Activated T-helper 1 cell treated with anti-CD3 and anti-CD28 coated beads, Interleukin-2, amount 50 U/mL, for 16 hours (primary cell): Measurements from ENCODE around the gene LRIG2.
"Not testable (repeated sequence)": the region's sequence is repeated elsewhere in the genome, so short reads cannot be mapped to it uniquely, and the experiment has no call there.

Experiments
- DNase-seq, 2 donors: peaks; one replicate each; pipeline ENCODE4 v3.0.0-alpha.2; 2020; ENCODE audit warnings: low read depth in 1 of 2, low spot score in 1 of 2

Gene LRIG2

DNA sequence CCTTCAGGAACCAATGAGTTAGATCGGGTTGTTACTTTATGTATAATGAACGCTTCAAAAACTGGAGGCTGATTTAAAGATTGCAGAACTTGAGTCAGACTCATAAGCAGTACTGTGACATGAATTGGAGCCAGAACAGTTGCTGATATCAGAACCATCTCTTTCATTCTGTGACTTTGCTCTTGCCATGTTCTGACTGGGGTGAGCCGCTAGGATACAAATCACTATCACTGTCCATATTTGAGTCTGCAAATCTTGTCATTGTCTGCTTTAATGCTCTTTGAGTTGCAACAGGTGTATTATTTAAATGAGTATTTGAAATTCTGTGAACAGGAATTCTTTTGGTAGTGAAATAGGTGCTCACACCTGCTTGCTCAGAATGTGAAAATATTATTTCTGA lies 52.5 kb downstream of the LRIG2 start:
- no peak for DNase-seq

DNA sequence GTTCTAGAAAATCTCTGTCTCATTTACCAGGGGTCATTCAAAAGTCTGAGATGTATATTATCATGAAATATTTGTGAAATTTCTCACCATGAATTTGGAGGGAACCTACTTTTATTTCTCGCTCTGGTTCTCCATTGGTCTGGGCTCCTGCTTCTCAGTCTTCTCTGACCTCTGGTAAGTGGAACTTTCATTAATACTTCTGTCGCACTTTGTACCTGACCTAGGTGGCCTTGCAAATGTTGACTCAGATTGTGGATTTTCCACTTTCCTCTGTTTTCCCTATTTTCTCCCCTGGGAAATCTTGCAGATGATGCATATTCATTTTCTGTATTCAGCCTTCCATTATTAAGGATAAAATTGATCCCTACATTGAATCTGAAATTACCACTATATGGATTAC lies 53.2 kb downstream of the LRIG2 start:
- no peak for DNase-seq

DNA sequence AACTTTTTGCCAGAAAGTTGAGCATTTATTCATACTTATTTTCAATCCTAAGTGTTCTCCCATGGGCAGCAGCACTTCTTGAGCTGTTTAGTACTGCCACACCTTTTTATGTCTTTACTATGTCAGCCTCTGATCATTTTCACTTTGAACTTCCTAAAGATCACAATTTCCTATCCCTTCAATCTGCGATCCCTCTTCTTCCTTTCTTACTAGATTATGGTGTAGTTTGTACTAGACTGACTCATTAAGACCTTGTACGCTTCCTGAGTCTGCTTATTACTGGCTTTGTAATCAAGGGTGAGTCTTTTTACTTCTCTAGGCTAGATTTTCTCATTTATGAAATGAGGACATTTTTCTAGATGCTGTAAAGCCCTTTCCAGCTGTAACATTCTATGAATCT lies 55.1 kb downstream of the LRIG2 start:
- no peak for DNase-seq

DNA sequence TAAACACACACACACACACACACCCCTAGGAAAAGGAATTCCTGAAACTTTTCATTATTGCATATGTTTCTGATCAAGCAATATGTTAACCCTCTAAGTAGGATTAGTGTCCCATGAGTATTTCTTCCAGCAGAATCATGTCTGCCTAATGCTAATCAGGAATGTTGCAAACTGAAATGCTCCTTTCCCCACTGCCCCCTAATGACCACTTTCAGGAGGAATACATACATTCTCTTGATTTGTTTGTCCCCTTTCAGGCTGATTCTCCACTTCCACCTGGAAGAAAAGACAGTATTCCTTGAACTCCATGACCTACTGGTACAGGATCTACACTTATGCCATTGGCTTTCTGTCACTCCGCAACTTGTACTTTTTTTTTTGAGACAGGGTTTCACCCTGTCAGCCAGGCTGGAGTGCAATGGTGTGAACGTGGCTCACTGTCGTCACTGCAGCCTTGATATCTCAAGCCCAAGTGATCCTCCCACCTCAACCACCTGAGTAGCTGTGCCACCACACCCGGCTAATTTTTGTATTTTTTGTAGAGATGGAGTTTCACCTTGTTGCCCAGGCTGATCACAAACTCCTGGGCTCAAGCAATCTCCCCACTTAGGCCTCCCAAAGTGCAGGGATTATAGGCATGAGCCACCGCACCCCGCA lies 56.7 kb downstream of the LRIG2 start:
- DNase-seq = no peak

DNA sequence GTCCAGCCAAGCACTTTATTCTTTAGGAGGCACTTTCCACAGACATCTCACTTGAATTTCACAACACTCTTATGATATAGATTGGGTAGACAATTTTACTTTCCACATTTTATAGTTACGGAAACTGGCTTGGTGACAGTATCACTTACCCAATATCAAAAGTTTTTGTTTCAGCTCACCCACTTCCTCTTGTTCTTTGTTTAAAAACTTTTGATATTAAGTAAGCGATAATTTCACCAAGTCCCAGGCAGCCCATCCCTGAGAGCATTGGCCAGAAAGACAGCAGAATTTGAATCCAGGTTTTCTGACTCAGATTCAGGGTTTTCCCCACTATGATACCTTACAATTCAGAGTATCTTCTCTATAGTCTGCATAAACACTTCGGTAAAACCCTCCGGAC lies 60.0 kb downstream of the LRIG2 start:
- no peak for DNase-seq

DNA sequence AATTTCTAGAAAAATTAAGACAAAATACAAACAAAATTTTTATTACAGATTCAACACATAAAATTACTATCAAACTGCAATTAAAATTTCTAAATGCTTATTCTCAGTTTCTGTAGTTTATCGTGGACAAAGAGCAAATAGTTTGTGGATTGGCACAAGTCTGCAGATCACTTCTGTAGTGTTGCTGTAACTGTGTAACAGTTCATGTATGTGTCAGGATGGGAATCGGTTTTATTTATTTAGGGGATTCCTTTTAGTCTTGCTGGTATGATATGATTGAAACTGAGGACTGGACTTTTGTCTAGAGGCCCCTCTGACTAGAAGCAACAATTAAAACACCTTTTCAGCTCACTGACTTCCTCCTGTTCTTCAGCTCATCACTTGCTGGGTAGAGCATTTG lies 60.8 kb downstream of the LRIG2 start:
- DNase-seq = no peak

DNA sequence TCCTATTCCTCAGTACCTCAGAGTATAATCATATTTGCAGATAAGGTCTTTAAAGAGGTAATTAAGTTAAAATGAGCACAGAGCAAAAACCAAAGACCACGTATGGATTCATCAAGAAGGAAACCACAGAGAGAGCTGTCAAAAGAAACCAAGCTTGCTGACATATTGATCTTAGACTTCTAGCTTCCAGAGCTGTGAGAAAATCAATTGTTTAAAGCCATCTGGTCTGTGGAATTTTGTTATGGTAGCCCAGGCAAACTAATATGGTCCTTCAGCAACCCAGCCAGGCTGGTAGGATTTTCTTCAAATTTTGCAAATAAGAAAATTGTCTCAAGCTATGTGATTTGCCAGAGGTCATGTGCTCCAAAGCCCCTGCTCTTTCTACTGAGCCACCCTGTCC lies 62.5 kb downstream of the LRIG2 start:
- no peak for DNase-seq

DNA sequence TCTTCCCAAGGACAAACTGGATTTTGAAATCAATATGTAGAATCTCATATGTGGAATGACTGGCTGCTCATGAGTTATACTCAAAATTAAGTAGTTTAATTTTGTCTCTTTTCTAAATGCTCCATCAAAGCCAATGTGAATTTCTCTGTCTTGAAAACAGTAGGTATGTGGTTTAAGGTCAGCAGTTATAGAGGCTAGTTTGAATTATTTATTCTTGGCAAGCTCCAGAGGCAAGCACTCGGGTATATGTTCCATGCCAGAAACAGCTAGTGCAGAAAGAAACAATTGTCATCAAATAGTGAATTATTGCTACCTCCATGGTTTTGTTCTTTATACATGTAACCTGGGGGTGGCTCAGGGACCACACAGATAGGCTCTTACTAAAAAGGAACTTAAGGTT lies 63.5 kb downstream of the LRIG2 start:
- no peak for DNase-seq

DNA sequence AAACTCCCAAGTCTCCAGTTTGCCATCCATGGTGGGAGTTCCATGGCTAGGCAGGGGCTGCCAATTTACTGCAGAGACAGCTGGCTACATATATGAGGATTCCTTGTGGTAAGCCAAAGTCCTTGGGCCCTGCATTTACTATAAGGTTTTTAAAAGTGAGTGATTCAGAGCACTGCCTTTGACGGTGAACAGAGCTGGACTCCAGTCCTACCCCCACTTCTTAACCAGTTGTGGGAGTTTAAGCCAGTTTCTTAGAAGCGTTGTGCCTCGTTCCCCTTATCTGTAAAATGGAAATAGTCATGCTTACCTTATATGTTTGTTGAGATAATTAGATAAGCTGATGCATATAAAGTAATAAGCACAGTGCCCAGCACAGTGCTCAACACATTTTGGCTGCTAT lies 64.6 kb downstream of the LRIG2 start:
- no peak for DNase-seq

DNA sequence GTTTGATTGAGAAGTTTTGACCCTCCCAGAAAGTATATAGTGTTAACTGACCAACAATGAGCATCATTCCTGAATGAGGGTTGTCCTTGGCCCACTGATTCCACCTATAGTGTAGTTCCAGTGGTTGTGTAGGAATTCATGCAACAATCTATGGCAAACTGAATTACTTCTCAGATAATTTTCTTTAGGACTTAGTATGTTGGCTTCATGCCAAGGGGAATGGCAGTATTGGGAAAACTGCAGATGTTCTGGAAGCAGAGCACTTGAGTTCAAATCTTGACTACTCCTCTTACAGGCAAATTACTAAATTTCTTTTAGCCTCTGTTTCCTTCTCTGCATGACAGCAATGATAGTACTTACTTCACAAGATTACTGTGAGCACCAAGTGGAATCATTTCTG lies 65.8 kb downstream of the LRIG2 start:
- no peak for DNase-seq

DNA sequence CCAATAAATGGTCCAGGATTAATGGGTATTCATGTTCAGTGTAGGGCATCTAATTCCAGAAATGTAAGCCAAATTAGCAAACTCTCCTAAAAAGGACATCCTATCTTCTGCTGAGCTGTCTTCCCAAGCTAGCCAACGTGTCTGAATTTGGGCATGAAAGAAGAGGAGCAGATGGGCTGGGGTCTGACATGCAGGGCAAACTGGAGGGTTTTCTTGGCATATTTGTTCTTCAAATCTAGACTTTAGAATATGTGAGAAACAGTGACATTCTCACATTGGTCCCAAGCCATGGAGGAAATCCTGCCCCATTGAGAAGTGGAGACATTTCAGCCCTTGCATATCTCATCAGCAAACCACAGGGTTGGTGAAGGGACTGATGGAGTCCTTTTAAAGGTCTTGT lies 67.2 kb downstream of the LRIG2 start:
- DNase-seq = no peak

DNA sequence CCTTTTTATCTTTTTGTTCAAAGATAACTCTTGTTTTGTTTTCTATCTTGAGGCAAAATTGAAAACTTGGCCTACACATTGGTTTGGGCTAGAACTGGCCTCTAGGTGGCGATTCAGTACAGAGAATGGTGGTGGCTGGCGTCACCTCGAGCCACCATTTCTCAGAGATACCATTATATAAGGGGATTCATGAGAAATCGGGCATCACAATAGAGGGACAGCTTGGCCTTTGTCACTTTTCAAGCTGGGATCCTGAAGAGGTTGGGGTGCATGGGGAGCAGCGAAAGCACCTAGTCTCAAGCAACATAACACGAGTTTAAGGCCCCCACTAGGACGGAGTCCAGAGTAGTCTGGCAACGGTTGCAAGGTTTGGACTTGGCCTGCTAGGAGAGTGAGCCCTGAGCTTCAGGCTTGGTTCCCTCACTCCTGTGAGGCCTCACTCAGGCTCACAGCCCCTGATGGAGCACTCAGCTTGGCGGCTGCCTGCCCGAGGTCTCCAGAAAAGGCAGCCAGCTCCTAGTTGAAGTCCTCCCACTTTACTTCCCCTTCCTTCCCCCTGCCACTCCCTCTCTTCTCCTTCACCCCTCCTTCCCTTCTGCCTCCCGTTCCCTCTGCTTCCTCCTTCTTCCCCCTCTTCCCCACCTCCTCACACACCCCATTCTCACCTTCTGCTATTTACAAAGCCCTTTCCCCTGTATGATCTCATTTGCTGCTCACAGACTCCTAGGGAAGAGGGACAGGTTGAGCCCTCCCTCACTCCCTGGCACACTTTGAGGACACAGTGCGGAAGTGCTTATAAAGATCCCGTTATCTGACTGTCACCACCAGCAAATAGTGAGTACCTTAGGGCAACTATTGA lies 67.8 kb downstream of the LRIG2 start:
- DNase-seq = peak; percentile 7 to 9

DNA sequence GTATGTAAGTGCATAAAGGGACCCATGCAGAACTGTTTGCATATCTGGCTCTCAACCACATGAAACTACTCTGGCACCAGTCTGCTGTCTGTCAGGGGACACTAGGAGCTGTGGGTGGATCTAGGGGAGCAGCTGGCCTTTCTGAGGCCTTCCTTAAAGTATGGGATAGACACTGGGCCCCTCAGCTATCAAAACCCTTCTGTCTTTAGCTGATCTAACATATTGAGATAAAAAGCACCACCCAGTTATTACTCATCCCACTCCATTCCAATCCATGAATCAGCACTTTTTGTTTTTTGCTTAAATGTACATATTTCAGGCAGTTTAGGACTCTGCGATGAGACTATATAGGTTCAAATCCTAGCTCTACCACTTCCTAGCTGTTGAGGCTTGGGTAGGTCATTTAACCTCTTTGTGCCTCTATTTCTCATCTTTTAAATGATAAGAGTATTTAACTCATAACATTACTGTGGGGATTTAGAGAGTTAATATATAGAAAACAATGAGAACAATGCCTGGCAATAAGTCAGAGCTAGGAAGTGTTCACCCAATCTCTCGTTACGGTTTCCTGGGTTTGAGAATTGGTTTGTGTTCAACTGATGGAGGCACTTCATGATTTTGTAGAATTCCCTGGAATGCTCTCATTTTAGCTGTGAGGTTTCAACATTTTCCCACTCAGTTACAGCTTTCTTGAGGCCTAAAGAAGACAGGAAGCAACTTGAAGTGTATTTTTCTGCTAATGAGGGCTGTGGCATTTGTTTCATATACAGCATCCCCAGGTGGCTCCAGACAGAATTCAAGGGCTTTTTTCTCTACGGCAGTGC lies 68.9 kb downstream of the LRIG2 start:
- no peak for DNase-seq

DNA sequence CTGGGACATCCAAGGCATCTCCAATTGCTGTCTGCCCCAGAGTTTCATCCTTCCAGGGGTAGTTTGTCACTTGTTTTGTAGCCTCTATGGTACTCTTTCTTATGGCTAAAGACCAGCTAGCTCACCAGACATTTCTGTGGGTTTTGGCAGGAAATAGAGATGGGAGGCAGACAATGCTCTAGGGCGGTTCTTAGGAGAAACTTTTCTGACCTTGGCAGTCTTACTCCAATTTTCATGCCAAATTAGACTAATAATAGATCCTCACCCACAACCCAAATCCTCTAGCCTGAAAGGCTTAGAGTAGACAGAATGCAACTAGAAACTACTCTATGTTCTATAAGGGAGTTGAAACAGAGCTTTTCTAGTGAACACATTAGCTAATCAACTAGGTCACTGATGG lies 69.8 kb downstream of the LRIG2 start:
- DNase-seq = no peak

DNA sequence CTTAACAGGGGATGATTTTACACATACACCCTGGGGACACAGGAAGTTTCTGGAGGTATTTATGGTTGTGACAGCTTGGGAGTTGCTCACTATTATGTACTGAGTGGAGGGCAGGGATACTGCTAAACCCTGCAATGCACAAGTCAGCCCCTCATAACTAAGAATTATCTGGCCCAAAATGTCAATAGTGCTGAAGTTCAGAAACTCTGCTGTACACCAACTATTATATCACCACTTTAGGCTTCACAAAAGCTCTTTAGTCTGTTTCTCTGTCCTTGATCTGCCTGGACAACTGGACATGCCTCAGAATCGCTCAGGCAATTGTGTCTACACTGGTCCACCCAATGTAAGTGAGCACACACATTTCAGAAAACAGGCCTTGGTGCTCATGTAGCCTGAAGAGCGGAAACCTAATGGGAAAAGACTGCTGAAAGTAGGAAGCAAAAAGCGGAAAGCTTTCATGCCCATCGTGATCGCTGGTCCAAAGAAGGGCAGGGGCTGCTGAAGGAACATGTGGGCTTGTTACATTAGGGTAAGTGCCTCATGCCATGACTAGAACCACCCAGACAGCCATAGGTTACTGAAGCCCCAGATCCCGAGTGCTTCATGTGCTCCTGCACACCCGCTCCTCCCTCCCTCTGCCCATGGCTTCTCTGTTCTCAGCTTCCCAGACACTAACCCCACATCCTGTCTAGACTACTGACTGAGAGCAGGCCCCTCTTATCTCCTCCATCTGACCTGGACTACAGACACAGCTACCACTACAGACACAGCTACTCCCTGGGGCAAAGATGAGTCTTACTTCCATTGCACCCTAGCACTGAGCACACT lies 73.5 kb downstream of the LRIG2 start:
- DNase-seq = no peak

DNA sequence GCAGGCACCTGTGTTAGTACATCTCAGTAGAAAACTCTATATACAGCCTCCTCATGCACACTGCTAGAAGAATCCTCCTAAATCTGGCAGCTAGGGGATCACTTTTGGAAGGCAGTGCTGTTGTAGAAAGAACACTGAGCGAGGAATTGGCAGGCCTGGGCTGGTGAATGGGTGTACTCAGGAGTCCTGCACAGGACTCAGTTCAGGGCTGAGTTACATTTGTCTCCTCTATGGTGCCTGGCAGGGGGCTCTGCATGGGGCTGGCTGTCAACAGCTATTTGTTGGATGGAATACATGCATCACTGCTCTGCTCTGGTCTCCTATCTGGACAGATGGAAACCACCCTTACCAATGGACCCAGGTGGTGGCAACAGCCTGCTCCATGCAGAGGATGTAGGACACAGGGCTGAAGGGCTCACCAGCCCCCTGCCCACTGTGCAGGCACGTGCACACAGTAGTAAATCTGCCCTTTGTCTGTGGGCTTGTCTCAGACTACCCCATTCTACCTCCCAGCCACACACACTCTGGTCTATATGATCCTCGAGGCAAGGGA lies 74.2 kb downstream of the LRIG2 start:
- no peak for DNase-seq

DNA sequence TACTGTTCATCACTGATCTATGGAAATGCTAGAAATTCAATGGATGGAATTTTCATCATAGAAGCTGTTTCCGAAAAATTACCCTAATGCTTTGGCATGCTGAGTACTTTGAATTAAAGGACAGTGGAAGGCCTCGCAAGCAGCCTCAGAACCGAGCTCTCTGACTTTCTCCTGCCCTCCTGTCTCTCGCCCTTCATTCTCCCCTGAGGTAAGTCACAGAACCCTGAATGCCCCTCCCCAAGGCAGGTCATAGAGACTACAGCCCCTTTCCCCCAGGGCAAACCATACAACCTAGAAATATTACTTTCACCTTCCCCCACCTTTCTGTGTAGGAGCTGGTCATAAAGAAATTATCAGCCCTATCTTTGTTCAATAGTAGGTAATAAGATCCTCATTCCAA lies 74.8 kb downstream of the LRIG2 start:
- no peak for DNase-seq

DNA sequence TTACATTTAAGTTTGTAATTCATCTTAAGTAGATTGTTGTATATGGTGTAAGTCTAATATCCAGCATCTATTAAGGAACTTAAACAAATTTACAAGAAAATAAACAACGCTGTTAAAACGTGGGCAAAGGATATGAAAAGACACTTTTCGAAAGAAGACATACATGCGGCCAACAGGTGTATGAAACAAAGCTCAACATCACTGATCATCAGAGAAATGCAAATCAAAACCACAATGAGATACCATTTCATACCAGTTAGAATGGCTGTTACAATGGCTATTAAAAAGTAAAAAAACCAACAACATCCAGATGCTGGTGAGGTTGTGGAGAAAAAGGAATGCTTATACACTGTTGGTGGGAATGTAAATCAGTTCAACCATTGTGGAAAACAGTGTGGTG lies 77.5 kb downstream of the LRIG2 start:
- not testable (repeated sequence) for DNase-seq

DNA sequence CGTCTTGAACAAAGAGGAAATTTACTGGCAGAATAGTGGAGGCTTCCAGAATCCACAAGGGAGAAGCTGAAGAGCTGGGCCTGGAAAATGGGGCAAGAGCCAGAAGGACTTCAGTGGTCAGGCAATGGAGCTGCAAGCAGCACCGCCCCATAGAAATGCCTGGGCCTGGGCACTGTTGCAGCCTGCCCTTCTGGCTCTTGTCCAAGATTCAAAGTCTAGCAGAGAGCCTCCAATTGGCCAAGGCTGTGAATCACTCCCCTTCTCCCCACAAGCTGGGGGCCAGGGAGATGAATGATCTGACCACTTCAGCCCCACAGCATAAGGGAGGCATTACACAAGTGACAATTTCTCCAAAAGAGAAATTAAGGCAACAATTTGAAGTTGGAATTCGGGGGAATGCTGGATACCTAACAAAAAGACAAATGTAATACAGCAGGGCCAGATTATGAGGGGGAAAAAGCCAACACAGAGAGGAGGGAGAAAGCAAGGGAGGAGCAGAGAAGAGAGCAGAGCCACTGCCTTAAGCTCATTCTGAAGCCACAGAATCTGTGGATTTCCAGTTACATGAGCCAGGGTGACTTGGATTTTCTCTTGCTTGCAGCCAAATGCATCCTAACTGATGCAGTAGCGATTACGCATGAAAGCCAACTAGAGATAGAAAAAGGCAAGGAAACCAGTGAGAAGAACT lies 80.3 kb downstream of the LRIG2 start:
- no peak for DNase-seq

DNA sequence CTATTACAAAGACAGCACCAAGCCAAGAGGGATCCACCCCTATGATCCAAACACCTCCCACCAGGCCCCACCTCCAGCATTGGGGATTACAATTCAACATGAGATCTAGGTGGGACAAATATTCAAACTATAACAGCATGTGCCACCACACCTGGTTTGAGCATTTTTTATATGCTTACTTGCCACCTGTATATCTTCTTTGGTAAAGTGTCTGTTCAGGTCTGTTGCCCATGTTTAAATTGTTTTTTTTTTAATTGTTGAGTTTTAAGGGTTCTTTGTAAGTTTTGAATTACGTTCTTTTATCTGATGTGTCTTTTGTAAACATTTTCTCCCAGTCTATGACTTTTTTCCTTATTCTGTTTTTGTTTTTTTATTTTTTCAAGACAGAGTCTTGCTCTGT lies 83.4 kb downstream of the LRIG2 start:
- DNase-seq = no peak
